ENCODE results near the gene ST8SIA1. TPM values are rescaled to one million over a fixed set of nuclear protein-coding genes. Genes with fewer than 3 reads are reported as not detected.

ST8SIA1 gene
- total and polyA plus RNA-seq, 9 donors = 0.69 to 18.1 (median 4.1) TPM

DNA sequence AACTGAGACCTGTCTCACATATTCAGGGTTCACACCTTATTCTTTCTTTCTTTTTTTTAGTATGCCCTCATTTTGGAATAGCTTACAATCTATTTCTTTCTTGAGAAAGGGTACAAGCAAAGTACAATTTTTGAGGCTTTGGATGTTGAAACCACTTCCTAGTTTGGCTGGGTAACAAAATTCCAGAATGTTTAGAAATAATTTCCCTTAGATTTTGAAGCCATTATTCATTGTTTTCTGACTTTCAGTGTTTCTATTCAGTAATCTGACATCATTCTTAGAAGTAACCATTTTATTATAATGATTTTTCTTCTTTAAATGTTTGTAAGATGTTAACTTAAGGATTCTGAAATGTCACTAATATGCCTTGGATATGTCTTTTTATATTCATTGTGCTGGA is 28.2 kb downstream of the ST8SIA1 start:
- intact Hi-C loops (cut with DNase I) = loop anchor here in 1 of 4 donors (5.0 kb wide), 1 partner anchor 901 kb away; no protein-coding TSS in a partner anchor
- Histone ChIP-seq H3K9me3 (no peaks in the 10 kb centered on the region), H3K4me1 (ENCODE audit: insufficient read depth) (no peaks in the 10 kb centered on the region), H3K27me3 (no peaks in the 10 kb centered on the region), H3K4me3 (no peak overlapping the region), H3K36me3 (no peaks in the 10 kb centered on the region), H3K27ac (no peak overlapping the region)
- no peak for DNase-seq
- TF ChIP-seq, protein P1, sequence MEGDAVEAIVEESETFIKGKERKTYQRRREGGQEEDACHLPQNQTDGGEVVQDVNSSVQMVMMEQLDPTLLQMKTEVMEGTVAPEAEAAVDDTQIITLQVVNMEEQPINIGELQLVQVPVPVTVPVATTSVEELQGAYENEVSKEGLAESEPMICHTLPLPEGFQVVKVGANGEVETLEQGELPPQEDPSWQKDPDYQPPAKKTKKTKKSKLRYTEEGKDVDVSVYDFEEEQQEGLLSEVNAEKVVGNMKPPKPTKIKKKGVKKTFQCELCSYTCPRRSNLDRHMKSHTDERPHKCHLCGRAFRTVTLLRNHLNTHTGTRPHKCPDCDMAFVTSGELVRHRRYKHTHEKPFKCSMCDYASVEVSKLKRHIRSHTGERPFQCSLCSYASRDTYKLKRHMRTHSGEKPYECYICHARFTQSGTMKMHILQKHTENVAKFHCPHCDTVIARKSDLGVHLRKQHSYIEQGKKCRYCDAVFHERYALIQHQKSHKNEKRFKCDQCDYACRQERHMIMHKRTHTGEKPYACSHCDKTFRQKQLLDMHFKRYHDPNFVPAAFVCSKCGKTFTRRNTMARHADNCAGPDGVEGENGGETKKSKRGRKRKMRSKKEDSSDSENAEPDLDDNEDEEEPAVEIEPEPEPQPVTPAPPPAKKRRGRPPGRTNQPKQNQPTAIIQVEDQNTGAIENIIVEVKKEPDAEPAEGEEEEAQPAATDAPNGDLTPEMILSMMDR (IDR thresholded peaks at IDR 0.05) = no peak
- TF ChIP-seq EP300 (IDR thresholded peaks at IDR 0.05) = no peak
- no peak for TF ChIP-seq POLR2A (IDR thresholded peaks at IDR 0.05)

DNA sequence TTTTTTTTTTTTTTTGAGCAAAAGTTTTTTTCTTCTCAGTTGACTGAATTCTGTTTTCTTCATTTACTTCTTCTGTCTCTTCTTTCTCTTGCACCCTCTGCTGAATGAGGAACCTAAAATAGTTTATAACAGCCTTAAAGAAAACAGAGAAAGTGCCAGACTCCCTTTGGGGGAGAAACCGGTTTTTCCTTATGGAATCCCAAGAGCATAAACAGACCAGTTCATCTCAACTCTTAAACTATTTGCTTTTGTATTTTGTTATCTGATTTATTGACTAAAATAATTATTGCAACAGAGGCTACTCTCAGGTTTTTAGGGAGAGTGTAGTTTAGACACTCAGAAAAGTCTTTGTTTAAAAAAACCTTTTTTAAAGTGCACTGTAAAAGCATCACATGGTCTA is 30.2 kb downstream of the ST8SIA1 start:
- TF ChIP-seq, protein P1 (IDR thresholded peaks at IDR 0.05) = no peak
- no peak for TF ChIP-seq POLR2A (IDR thresholded peaks at IDR 0.05)
- TF ChIP-seq EP300 (IDR thresholded peaks at IDR 0.05) = no peak
- Histone ChIP-seq H3K27me3 (no peaks in the 10 kb centered on the region), H3K4me1 (ENCODE audit: insufficient read depth) (no peaks in the 10 kb centered on the region), H3K4me3 (no peak overlapping the region), H3K27ac (no peak overlapping the region), H3K9me3 (no peaks in the 10 kb centered on the region), H3K36me3 (no peaks in the 10 kb centered on the region)
- WGBS, 3 donors = 9 to 17% (median 12%) methylated on average over 1 of the region's 1 CpG
- DNase-seq = no peak
- intact Hi-C loops (cut with DNase I) = no loop called here

DNA sequence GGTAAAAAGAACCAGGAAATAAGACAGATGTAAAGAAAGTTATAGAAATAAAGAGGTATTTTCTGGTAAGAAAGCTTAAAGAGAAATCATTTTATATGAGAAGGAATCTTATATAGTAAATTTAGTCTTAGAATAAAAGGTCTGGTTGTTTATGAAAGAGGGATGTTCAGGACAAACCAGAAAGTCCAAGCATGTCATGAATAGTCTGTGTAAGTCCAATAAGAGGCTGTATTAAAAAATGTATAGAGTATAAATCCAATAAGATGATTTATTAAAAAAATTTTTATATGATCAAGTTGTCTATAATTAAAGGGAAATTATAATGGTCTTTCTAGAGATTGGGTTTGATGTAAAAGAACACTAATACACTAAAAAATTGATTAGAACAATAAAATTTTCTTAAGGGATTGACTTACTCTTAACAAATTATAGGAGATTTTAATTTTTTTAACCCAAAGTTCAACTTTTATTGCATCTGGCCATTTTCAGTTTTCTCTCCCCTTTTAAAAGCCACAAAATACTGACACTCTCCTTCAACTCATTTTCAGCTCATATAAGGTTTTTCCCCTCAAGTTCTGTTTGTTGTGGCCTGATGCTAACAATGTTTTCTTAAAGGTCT is 35.1 kb downstream of the ST8SIA1 start:
- intact Hi-C loops (cut with DNase I) = no loop called here
- H3K9me3 ChIP-seq = no peaks in the 10 kb centered on the region
- no peak for DNase-seq
- no peaks in the 10 kb centered on the region for H3K27me3 ChIP-seq
- TF ChIP-seq EP300 (IDR thresholded peaks at IDR 0.05) = no peak
- TF ChIP-seq POLR2A (IDR thresholded peaks at IDR 0.05) = no peak
- TF ChIP-seq, protein P1 (IDR thresholded peaks at IDR 0.05) = no peak
- H3K4me1 ChIP-seq (ENCODE audit: insufficient read depth) = no peaks in the 10 kb centered on the region
- no peak overlapping the region for H3K27ac ChIP-seq
- no peaks in the 10 kb centered on the region for H3K36me3 ChIP-seq
- no peak overlapping the region for H3K4me3 ChIP-seq

DNA sequence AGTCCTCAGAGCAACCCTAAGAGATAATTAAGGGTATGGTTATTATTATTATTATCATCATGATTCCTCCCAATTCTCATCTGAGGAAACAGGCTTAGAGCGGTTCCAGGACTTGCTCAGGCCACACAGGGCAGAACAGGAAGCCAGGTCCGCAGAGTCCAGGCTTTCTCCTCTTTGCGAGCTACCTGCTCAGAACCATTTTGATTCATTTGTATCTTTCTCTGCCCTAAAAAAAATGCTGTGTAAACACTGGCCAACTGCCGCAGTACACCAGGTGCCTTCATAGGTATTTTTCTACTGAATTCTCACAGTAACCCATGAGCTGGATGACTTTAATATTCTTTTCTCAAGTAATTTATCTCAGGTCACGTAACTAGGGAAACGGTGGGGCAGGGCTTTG is 45.3 kb downstream of the ST8SIA1 start:
- Histone ChIP-seq H3K4me1 (ENCODE audit: insufficient read depth) (peaks cover 2% of the 10 kb centered on the region), H3K9me3 (no peaks in the 10 kb centered on the region), H3K4me3 (no peak overlapping the region), H3K36me3 (no peaks in the 10 kb centered on the region), H3K27ac (no peak overlapping the region), H3K27me3 (no peaks in the 10 kb centered on the region)
- DNase-seq = no peak
- TF ChIP-seq POLR2A (IDR thresholded peaks at IDR 0.05) (no peak), EP300 (IDR thresholded peaks at IDR 0.05) (no peak)
- TF ChIP-seq, protein P1 (IDR thresholded peaks at IDR 0.05) = no peak
- 95 to 98% (median 96%) methylated on average over 6 of the region's 6 CpGs for WGBS, 3 donors
- intact Hi-C loops (cut with DNase I) = no loop called here

Data from ovary (tissue), 9 donors.